ENCODE data around the gene ARID4A. TPM values are rescaled to one million over a fixed set of nuclear protein-coding genes. Genes with fewer than 3 reads are reported as not detected.
"Not testable (repeated sequence)": the region's sequence is repeated elsewhere in the genome, so short reads cannot be mapped to it uniquely, and the experiment has no call there.

ARID4A gene
- total RNA-seq, 1 experiment from 2014 or later, result 1.7 TPM

DNA sequence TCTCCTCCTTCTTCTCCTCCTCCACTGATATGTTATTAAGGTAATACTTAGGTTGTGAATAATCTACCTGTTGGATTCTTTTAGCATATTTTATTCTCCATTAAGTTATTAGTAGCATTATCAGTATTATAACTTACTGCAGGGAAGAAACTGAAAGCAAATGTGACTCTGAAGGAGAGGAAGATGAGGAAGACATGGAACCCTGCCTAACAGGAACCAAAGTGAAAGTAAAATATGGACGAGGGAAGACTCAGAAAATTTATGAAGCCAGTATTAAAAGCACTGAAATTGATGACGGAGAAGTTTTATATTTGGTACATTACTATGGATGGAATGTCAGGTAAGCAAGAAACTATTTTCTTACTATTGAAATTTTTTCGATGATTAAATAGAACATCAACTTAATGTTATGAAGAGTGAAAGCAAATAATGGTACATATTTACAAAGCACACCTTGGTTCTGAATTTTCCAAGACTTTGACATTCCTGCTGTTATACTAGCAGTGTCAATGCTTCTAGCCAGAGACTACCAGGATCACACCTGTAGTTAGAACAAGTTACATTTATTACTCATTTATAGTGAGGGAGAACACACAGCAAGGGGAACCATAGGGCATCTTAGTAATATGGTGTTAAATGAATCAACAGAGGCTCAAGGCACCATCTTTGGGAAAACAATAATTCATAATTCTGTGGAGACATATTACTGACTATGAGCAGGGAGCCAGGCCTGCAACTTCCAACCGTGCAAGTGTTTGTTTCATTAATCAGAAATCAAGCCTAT is 55.4 kb downstream of the ARID4A start:
- DNase-seq (ENCODE audit: low read depth), result peak; percentile 31

DNA sequence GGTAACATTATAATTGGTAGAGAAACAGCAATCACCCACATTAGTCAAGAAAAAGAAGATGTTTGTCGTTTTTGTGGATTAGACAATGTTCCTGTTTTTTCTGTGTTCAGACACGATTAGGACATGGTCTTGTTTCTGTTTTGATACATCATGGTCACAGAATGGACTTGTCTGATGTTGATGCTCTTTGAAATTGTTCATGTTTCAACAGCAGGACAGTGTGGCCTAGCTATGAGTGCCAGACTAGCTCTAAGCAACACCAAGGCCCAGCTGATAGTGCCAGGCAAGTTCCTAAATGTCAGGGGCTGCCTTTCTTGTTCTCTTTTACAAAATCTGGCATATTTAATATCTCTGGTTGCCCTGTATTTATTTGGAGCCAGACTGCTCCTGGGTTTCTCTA is 56.5 kb downstream of the ARID4A start:
- no peak for DNase-seq (ENCODE audit: low read depth)

DNA sequence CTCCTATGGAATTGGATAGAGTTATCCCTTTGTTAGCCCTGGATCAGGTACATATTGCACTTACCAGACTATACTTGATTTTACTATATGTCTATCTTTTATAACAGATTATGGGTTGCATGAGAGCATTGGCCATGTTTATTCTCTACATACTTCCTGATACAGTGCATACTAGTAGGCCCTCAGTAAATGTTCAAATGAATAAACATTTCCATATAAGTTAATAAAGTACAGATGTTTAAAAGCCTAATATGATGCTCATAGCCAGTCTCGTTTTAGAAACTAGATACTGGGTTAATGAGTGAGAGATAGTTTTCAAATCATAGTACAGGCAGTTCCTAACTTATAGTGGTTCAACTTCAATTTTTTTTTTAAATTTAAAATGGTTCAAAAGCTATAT is 57.9 kb downstream of the ARID4A start:
- DNase-seq (ENCODE audit: low read depth), result no peak

DNA sequence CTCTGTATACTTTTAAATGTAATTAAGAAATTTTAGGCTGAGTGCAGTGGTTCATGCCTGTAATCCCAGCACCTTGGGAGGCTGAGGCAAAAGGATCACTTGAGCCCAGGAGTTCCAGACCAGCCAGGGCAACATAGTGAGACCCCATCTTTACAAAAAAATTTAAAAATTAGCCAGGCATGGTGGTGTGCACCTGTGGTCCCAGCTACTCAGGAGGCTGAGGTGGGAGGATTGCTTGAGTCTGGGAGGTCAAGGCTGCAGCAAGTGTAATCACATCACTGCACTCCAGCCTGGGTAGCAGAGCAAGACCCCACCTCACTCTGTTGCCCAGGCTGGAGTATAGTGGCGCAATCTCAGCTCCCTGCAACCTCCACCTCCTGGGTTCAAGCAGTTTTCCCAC is 63.9 kb downstream of the ARID4A start:
- DNase-seq (ENCODE audit: low read depth), result not testable (repeated sequence)

DNA sequence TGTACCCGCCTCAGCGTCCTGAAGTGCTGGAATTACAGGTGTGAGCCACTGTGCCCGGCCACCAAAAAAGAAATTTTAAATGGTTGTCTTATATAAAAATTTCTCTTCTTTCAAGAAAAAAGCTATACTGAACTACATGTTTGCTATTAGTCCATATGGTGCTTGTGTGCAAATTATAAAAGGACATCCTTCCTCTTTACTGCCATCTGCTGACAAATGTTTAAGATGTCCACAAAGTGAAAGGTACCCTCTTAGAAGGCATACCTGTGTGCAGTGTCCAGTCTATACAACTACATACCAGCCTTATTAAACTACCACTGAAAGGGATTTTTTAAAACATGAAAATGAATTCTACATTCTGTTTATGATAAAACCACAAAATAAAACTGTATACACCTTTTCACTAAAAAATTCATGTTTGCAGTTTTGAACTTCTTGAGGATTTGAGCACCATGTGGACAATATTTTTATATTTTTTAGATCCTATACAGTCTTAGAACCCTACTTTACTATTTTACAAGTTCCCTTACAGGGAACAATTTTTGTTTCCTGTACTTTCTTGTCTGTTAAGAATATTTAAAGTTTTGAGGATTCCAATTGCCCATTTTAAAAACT is 64.5 kb downstream of the ARID4A start:
- peak; percentile 39 for DNase-seq (ENCODE audit: low read depth)

DNA sequence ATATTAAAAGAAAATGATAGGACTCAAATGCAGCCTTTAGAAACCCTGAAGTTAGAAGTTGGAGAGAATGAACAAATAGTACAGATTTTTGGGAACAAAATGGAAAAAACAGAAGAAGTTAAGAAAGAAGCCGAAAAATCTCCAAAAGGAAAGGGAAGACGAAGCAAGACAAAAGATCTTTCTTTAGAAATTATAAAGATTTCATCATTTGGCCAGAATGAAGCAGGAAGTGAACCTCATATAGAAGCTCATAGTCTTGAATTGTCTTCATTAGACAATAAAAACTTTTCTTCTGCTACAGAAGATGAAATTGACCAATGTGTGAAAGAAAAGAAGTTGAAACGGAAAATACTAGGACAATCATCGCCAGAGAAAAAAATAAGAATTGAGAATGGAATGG is 66.0 kb downstream of the ARID4A start:
- DNase-seq (ENCODE audit: low read depth), result no peak

DNA sequence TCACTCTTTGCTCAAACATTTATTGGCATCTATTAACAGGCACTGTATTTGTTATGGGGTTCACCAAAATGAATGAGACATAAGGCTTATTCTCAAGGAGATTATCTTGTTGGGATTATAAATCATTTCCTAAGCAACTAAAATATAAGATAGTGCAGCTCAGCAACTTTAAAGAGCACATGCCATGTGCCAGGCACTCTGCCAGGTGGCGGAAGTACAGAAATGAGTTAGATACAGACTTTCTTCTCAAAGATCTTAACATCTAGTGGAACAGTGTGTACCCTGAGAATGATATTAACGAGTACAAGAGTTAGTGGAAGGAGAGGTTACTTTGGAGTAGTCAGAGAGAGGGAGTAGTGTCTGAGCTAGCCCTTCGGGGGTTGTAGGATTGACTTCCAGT is 68.9 kb downstream of the ARID4A start:
- DNase-seq (ENCODE audit: low read depth), result no peak

DNA sequence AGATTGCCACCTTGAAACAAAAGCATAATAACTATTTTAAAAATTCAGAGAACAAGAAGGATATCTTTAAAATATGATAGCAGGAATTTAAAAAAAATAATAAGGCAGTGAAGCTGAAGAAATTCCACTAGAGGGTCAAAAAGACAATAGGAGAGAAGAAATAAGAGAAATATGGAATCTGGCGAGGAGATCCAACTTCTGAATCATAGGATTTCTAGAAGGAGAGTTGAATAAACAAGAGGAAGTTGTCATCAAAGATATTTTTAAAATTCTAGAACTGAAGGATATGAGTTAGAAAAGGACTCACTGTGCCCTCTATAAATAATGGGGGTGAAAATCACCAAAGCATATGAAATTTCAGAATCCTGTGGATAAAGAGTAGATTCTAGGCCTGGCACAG is 70.6 kb downstream of the ARID4A start:
- no peak for DNase-seq (ENCODE audit: low read depth)

DNA sequence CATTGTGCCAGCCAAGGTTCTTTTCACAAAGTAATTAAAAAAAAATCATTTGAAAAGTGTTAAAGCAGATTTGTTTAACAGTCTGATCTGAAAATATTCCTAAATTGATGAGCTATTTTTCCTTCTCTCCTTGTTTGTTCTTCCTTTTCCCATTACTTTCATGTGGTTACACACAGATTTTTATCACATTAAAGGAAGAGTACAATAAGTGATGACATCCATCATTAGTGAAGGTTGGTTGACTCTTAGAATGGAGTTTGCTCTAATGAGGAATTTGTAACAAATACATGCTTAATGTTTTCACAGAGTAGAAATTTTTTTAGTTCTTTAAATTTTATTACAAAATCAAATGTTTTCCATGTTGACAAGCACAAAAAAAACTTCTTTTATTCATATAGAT is 78.4 kb downstream of the ARID4A start:
- DNase-seq (ENCODE audit: low read depth), result no peak

DNA sequence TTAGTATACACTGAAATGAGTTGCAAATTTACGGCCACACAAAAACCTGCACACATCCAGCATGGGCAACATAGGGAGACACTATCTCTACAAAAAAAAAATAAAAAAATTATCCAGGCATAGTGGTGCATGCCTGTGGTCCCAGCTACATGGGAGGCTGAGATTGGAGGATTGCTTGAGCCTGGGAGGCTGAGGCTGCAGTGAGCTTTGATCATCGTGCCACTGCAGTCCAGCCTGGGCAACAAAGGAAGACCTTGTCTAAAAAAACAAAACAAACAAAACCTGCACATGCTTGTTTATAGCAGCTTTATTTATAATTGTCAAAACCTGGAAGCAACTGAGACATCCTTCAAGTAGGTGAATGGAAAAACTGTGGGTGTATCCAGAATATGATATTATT is 92.5 kb downstream of the ARID4A start:
- no peak for DNase-seq (ENCODE audit: low read depth)

DNA sequence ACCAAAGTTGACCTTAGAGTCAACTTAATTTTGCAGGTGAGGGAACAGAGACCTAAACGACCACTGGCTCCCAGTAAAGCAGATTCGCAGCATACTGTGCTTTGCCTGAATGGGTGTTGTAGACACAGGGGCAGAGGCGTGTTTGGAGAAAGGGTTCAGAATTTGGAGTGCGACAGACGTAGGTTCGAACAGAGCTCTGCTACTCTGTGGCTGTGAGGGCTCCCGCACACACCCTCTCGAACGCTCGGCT is 97.1 kb downstream of the ARID4A start:
- DNase-seq (ENCODE audit: low read depth), result no peak

DNA sequence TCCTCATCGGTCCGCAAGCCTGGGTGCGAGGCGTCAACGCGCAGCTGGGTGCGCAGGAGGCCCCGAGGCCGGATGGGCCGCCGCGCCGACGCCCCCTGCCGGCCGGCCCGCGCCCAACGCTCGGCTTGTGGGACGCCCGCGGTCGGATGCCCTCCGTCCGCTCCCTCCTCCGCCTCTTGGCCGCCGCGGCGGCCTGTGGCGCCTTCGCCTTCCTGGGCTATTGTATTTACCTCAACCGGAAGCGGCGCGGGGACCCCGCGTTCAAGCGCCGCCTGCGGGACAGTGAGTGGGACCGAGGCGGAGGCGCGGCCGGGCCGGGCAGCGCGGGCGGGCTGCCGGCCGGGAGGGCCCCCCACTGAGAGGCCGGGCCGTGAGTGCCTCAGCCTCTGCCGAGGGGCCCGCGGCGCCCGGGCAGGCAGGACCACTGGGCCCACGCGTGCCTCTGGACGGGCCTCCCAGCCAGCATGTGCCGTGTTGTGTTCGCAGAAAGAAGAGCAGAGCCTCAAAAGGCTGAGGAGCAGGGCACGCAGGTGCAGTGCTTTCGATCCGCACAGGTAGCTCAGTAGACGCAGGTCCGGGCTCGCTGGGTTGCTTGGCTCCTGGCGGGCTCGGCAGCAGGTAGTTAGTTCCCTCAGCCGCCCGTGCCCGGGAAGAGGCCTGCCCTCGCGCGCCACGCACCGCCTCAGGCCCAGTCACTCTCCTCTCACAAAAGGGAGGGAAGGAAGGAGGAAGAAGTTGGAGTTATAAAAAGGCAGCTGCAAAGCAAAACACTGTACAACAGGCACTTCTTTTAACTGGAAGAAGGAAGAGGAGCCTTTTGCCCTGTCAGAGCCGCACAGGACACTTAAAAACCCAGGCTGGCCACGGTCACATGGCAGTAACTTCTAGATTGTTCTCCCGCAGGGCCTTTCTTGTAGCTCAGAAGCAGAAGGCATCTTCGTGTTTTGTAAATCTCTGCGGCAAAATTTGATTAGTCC is 97.7 kb downstream of the ARID4A start, which contains the start of gene TOMM20L:
Gene TOMM20L, plus strand, starts transcription at position 119 of the 977 bp plus-strand sequence. Its CDS starts 28 bp downstream, at position 147.
- DNase-seq (ENCODE audit: low read depth), result no peak

DNA sequence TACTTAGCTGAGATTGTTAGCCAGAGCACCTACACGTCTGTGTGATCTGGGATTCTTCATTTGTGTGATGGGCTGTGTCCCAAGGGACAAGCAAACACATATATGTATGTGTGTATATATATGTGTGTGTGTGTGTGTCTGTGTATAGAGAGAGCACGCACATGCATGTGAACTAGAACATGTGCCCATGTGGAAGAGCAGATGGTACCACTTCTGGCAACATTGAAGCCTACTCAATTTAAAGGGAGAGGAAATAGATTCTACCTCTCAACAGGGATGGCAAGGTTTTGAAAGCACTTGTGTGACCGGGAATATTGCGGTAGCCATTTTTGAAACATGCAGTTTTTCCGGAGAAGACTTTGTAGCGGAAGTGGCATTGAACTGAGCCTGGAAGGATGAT is 98.8 kb downstream of the ARID4A start:
- DNase-seq (ENCODE audit: low read depth), result no peak

DNA sequence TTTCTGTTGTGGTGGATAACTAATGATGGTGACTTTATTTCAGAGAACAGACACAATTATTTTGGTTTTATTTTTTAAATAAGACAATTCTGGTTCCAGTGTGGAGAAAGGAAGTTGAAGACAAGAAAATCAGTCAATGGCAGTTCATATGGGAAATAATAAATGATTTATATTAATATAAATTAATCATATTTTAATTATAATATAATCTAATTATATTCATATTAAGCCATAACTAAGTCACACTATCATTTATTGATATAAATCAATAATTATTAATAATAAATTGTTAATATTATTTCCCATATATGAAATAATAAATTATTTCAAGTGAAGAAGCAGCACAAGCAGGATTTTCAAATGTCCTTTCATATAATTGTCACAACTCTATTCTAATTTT is 100.1 kb downstream of the ARID4A start:
- DNase-seq (ENCODE audit: low read depth), result no peak

DNA sequence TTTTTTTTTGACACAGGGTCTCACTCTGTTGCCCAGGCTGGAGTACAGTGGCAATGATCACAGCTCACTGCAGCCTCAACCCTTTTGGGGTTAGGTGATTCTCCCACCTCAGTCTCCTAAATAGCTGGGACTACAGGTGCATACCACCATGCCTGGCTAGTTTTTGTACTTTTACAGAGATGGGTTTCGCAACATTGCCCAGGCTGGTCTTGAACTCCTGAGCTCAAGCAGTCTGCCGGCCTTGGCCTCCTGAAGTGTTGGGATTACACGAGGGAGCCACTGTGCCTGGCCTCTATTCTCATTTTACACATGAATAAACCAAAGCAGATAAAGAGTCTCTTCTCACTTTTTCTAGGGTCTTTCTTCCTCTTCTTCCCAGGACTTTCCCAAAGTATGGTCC is 100.5 kb downstream of the ARID4A start:
- DNase-seq (ENCODE audit: low read depth), result no peak

DNA sequence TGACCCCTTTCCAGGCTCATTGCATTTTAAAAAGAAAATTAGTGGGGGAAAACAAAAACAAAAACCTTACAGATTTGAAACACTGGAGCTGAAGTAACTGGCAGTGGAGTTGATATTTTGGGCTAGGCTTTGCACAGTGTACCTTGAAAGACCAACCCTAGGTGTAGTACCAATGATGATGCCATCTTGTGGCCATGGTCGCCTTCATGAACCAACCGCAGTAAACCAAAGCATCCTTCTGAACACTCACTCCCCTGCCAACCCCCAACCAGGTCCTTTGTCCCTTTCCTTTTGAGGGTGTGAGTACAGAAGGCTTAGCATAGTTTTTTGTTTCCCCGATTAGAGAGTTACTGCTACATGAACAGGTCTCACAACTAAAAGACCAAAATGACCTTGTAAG is 103.2 kb downstream of the ARID4A start:
- DNase-seq (ENCODE audit: low read depth), result no peak

DNA sequence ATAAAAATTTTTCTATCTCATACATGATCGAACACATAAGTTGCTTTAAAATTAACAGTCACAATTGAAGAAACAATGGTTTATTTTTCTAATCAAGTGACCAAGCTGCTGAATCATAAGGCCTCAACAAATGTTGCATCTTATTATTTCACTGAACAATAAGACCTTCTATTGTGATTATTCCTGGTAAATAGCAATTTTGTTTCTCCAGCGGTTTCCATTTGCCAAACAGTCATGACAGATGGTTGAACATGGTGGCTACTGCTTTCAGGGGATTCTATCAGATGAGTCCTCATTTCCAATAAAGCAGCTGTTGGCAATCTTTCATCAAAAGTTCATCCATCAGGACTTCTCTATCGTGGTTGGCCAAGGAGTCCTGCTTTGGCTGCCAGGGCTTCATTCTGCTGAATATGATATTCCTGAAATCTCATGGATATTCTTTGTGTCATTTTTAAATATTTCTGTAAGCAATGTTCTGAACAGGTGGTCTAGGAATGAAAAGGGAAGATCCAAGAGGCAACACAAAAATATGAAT is 110.4 kb downstream of the ARID4A start:
- no peak for DNase-seq (ENCODE audit: low read depth)

DNA sequence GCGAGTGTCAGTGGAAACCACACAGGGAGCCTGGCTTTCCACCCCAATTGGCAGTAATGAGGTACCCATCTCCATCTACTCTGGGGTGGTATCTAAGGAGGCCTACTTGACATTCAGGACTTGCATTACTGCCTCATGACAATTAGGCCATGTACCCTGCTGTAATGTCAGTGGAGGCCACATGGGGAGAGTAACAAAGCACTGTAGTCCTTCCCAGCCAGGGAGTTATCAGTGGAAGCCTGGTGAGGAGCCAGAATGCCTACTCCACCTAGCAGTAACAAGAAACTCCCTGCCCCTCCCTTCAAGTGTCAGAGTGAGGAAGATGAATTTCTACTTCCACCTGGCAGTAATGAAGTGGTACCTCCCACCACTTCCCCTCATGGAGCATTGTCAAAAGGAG is 116.5 kb downstream of the ARID4A start:
- DNase-seq (ENCODE audit: low read depth), result no peak

DNA sequence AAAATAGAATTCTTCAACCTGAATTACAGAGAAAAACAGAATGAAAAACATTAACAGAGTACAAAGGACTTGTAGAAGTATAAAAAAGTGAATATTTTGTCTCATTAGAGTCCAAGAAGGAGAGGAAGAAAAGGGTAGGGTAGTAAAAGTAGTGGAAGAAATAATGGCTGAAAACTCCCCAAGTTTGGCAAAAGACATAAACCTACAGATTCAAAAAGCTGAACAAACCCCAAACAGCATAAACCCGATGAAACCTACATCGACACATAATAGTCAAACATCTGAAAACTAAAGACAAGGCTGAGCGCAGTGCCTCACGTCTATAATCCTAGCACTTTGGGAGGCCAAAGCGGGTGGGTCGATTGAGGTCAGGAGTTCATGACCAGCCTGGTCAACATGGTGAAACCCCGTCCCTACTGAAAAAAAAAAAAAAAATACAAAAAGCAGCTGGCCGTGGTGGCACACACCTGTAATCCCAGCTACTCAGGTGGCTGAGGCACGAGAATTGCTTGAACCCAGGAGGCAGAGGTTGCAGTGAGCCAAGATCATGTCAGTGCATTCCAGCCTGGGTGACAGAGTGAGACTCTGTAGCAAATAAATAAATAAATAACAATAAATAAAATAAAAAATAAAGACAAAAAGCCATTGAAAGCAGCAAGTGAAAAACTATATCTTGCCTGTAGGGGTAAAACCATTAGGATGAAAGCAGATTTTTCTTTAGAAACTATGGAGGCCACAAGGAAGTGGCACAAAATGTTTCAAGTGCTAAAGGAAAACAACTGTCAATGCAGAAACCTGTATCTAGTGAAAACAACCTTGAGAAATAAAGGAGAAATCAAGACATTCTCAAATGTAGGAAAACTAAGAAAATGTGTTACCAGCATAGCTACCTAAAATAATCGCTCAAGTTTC is 117.5 kb downstream of the ARID4A start:
- DNase-seq (ENCODE audit: low read depth), result no peak

DNA sequence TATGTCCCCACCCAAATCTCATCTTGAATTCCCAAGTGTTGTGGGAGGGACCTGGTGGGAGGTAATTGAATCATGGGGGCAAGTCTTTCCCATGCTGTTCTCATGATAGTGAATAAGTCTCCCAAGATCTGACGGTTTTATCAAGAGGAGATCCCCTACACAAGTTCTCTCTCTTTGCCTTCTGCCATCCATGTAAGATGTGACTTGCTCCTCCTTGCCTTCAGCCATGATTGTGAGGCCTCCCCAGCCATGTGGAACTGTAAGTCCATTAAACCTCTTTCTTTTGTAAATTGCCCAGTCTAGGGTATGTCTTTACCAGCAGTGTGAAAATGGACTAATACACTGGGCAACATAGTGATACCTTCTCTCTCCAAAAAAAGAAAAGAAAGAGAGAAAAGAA is 118.6 kb downstream of the ARID4A start:
- not testable (repeated sequence) for DNase-seq (ENCODE audit: low read depth)
